Panc1 (cell line): ENCODE measurements around the gene NKAIN2. TPM values are rescaled to one million over a fixed set of nuclear protein-coding genes. Genes with fewer than 3 reads are reported as not detected.

Experiments used
- ATAC-seq: fragments of 200-7000 bp; cut with Tn5 transposase; 2 replicates; pipeline ENCODE4 v1.9.1; 2020; ENCODE audit warnings: mild to moderate bottlenecking, moderate library complexity
- BruUV-seq: library from RNA; stranded (reverse); fragments of 400-500 nt; replicated peaks from 2 replicates; lab custom pipeline; 2021; lab: Mats Ljungman, UMichigan
- CTCF ChIA-PET: fragments of 300-600 bp; sonication (Branson Sonifier 250); formaldehyde crosslinking; loops from one replicate; lab custom pipeline; 2022; ENCODE audit warnings: antibody characterized with exemption; lab: Charles Lee
- POLR2A ChIA-PET: fragments of 300-600 bp; sonication (Branson Sonifier 250); formaldehyde crosslinking; loops from one replicate; lab custom pipeline; 2022; ENCODE audit warnings: antibody characterized with exemption; lab: Charles Lee
- DNase-seq: peaks from one replicate; pipeline ENCODE4 v3.0.0-alpha.2; 2010; ENCODE audit warnings: low read depth, low spot score
- H3K27ac ChIP-seq: 2 replicates; pipeline ENCODE4 v1.5.1; 2011; ENCODE audit warnings: mild to moderate bottlenecking, low read length, inconsistent platforms
- H3K27me3 ChIP-seq: fragments of 200-500 bp; sonication (Bioruptor generic); 2 replicates; pipeline ENCODE4 v1.6.0; 2014; ENCODE audit warnings: low read length, inconsistent platforms; ENCODE audit not compliant: control insufficient read depth, insufficient read depth
- H3K36me3 ChIP-seq: fragments of 200-500 bp; sonication (Bioruptor generic); 2 replicates; pipeline ENCODE4 v1.5.1; 2014; ENCODE audit warnings: inconsistent platforms, mild to moderate bottlenecking, low read length, moderate library complexity; ENCODE audit not compliant: control insufficient read depth, insufficient read depth
- H3K4me1 ChIP-seq: 2 replicates; pipeline ENCODE4 v1.5.1; 2011; ENCODE audit warnings: inconsistent platforms, mild to moderate bottlenecking, low read length, moderate library complexity; ENCODE audit not compliant: control insufficient read depth, insufficient read depth
- H3K4me3 ChIP-seq, 2 experiments: 2 replicates each; pipeline ENCODE4 v1.5.1; 2011 to 2012; ENCODE audit warnings: low read depth in 2 of 2, low read length in 2 of 2, mild to moderate bottlenecking in 2 of 2, inconsistent platforms in 1 of 2, moderate library complexity in 1 of 2
- H3K9me3 ChIP-seq: fragments of 200-500 bp; sonication (Bioruptor generic); 2 replicates; pipeline ENCODE4 v1.5.1; 2014; ENCODE audit warnings: low read depth, mild to moderate bottlenecking, inconsistent platforms, low read length, moderate library complexity; ENCODE audit not compliant: control insufficient read depth, insufficient read depth
- CTCF ChIP-seq: fragments of 450-650 bp; IDR thresholded peaks from 2 replicates; pipeline ENCODE4 v1.5.1; 2017; ENCODE audit warnings: mild to moderate bottlenecking
- POLR2AphosphoS5 ChIP-seq: IDR thresholded peaks from 2 replicates; pipeline ENCODE4 v1.6.1; 2012; ENCODE audit warnings: mild to moderate bottlenecking, low read depth, low read length, moderate library complexity
- SIN3A ChIP-seq: IDR thresholded peaks from 2 replicates; pipeline ENCODE4 v1.6.1; 2012; ENCODE audit warnings: low read depth, mild to moderate bottlenecking, low read length, moderate library complexity, borderline replicate concordance; ENCODE audit not compliant: insufficient read depth
- TCF7L2 ChIP-seq: IDR thresholded peaks from 2 replicates; pipeline ENCODE4 v1.6.1; 2011; ENCODE audit warnings: mild to moderate bottlenecking, low read depth, low read length, inconsistent platforms
- in situ Hi-C: cut with HindIII; loops from 2 replicates; pipeline ENCODE4 v1.10.0; 2016; ENCODE audit warnings: low sequenced_read_pairs, low pct_unique_long_range_greater_than_20kb
- intact Hi-C: fragments of 100-400 bp; cut with micrococcal nuclease; formaldehyde crosslinking; loops from one replicate; pipeline ENCODE4 v1.10.0; 2022; ENCODE audit not compliant: unreplicated experiment
- total RNA-seq: library from RNA; stranded (reverse); gene quantifications from one replicate; pipeline ENCODE4 v1.2.1, GENCODE V29; 2021; ENCODE audit not compliant: unreplicated experiment
- TF ChIP-seq, protein P1 (sequence below), 2 experiments: IDR thresholded peaks; 2 replicates each; pipeline ENCODE4 v1.6.1; 2011 to 2012; ENCODE audit warnings: low read depth in 2 of 2, control low read depth in 1 of 2, low read length in 1 of 2, mild to moderate bottlenecking in 1 of 2, moderate library complexity in 1 of 2; ENCODE audit not compliant: insufficient read depth in 1 of 2

The NKAIN2 gene
- total RNA-seq, 1 experiment from 2014 or later: 2.6 TPM

DNA sequence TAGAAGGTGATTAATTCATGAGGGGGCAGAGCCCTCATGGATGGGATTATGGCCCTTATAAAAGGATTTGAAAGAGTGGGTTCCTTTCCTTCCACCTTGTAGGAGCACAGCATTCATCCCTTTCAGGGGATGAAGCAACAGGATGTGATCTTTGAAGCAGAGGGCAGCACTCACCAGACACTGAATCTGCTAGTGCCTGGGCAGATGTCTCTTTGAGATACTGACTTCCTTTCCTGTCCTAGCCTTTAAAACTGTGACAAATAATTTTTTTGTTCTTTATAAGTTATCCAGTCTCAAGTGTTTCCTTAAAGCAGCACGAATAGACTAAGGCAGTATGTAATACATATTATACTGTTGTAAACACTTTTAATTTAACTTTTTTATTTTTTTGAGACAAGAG is 620.0 kb downstream of the NKAIN2 start:
- TF ChIP-seq, protein P1, sequence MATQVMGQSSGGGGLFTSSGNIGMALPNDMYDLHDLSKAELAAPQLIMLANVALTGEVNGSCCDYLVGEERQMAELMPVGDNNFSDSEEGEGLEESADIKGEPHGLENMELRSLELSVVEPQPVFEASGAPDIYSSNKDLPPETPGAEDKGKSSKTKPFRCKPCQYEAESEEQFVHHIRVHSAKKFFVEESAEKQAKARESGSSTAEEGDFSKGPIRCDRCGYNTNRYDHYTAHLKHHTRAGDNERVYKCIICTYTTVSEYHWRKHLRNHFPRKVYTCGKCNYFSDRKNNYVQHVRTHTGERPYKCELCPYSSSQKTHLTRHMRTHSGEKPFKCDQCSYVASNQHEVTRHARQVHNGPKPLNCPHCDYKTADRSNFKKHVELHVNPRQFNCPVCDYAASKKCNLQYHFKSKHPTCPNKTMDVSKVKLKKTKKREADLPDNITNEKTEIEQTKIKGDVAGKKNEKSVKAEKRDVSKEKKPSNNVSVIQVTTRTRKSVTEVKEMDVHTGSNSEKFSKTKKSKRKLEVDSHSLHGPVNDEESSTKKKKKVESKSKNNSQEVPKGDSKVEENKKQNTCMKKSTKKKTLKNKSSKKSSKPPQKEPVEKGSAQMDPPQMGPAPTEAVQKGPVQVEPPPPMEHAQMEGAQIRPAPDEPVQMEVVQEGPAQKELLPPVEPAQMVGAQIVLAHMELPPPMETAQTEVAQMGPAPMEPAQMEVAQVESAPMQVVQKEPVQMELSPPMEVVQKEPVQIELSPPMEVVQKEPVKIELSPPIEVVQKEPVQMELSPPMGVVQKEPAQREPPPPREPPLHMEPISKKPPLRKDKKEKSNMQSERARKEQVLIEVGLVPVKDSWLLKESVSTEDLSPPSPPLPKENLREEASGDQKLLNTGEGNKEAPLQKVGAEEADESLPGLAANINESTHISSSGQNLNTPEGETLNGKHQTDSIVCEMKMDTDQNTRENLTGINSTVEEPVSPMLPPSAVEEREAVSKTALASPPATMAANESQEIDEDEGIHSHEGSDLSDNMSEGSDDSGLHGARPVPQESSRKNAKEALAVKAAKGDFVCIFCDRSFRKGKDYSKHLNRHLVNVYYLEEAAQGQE (IDR thresholded peaks at IDR 0.05; ENCODE audit: insufficient read depth in 1 of 2, low read depth in 2 of 2, low read length in 1 of 2): no peak
- TF ChIP-seq CTCF (no peak), TCF7L2 (no peak), SIN3A (no peak), POLR2AphosphoS5 (no peak)
- Histone ChIP-seq H3K27ac (peak overlapping the region; percentile 20; the same call in 1 of the 2 replicates), H3K27me3 (no peaks in the 10 kb centered on the region), H3K9me3 (no peaks in the 10 kb centered on the region), H3K4me3 (no peak overlapping the region), H3K4me1 (no peaks in the 10 kb centered on the region), H3K36me3 (no peaks in the 10 kb centered on the region)
- ATAC-seq (no peak), DNase-seq (no peak)
- CTCF ChIA-PET: no interaction called here
- in situ Hi-C loops (no loop called here), intact Hi-C loops (no loop called here)
- BruUV-seq: no TSS peak
- POLR2A ChIA-PET: no interaction called here

- Histone ChIP-seq H3K27ac (peak overlapping the region; percentile 51; the same call in 1 of the 2 replicates), H3K36me3 (no peaks in the 10 kb centered on the region), H3K9me3 (no peaks in the 10 kb centered on the region), H3K4me3 (no peak overlapping the region), H3K27me3 (no peaks in the 10 kb centered on the region), H3K4me1 (no peaks in the 10 kb centered on the region)
- DNase-seq (no peak), ATAC-seq (no peak)
- intact Hi-C loops: no loop called here
- ChIA-PET CTCF (interaction anchor here (0.7 kb wide), 1 partner anchor 81 kb away, joined by 3 read pairs; no protein-coding TSS in a partner anchor), POLR2A (no interaction called here)
- TF ChIP-seq POLR2AphosphoS5 (no peak), SIN3A (no peak), TCF7L2 (no peak), CTCF (no peak)
- TF ChIP-seq, protein P1 (IDR thresholded peaks at IDR 0.05; ENCODE audit: insufficient read depth in 1 of 2, low read depth in 2 of 2, low read length in 1 of 2): no peak
- BruUV-seq: no TSS peak
- in situ Hi-C loops: no loop called here
These were observed 627.2 kb downstream of the NKAIN2 start for GRCh38 chr6:124430740-124431318.
